Measurements from ENCODE around the gene ANAPC7. TPM values are rescaled to one million over a fixed set of nuclear protein-coding genes. Genes with fewer than 3 reads are reported as not detected.
A peak's percentile ranks its signal among the peaks of the same experiment; 100 is the strongest.

The ANAPC7 gene
- total and polyA plus RNA-seq, 9 of the 15 experiments (the other 6 are each of a cell fraction or from before 2014, with no cell fraction given): 46.7 to 158 (median 109) TPM

DNA sequence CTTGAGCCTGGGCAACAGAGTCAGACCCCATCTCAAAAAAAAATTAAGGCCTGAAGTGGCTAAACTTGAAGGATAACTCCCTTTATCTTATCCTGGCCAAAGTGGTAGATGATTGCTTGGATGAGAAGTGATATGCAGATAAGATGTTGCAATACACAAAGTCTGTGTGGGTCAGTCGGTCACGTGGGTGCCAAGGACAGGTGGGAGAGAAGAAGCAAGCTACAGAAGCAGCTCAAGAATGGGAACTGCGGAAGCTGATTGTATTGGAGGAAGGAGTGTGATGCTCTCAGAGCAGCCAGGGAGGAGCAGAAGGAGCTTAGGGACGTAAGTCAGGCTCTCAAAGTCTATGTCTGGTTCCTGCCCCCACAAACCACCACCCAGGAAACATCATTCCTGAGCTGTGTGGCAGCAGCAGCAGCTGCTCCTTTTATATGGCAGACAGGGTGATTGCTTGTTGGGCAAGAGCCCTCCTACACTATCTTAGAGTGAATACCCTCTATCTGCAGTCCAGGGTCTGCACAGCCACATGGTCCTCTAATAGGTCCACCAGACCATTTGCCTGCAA lies 67.9 kb downstream of the ANAPC7 start:
- 0 out of 2 replicates have a peak, but pooled peaks cover 3% of the 10 kb centered on the region for H4K20me1 ChIP-seq (replicated peaks; ENCODE audit: control insufficient read depth, insufficient read depth, low read length)
- peaks cover 10% of the 10 kb centered on the region; the same call in 2 of the 3 replicates for H3K79me2 ChIP-seq (ENCODE audit: control insufficient read depth, insufficient read depth, low read length)
- ATAC-seq (no peak), DNase-seq (ENCODE audit: extremely low read depth in 1 of 4, low spot score in 3 of 4) (no peak), FAIRE-seq (no peak)
- H2AFZ ChIP-seq (ENCODE audit: low read depth, low read length): no peak overlapping the region
- no peaks in the 10 kb centered on the region for H3K9me3 ChIP-seq (replicated peaks; ENCODE audit: control insufficient read depth, insufficient read depth, low read depth, low read length)
- H3K27ac ChIP-seq (ENCODE audit: extremely low read depth, low read depth, low read length): no peak overlapping the region
- H3K36me3 ChIP-seq (ENCODE audit: control insufficient read depth, insufficient read depth, low read length): peaks cover 98% of the 10 kb centered on the region
- 77% methylated on average over 4 of the region's 4 CpGs for WGBS (ENCODE audit: insufficient coverage, low coverage, missing lambda C conversion rate)
- H3K4me1 ChIP-seq (replicated peaks in 1 of 2; ENCODE audit: control insufficient read depth in 2 of 2, insufficient read depth in 2 of 2, low read length in 2 of 2): no peaks in the 10 kb centered on the region
- no TSS peak for BruUV-seq (replicated peaks)
- ChIA-PET CTCF (ENCODE audit: low intra/inter-chr PET ratio) (no interaction called here), POLR2A (interaction anchor here (1.0 kb wide), 1 partner anchor 48 kb away, joined by 3 read pairs; no protein-coding TSS in a partner anchor)
- intact Hi-C loops (cut with micrococcal nuclease): no loop called here
- no peak overlapping the region for H3K4me3 ChIP-seq
- H3K4me2 ChIP-seq (ENCODE audit: insufficient read depth, low read length): no peak overlapping the region
- H3K9ac ChIP-seq (ENCODE audit: insufficient read depth in 1 of 2, low read depth in 2 of 2, low read length in 2 of 2): no peak overlapping the region
- TF ChIP-seq CEBPB (tag; IDR thresholded peaks at IDR 0.05) (peak; percentile 9; the same call in 1 of the 2 replicates), ZNF780A (CRISPR knock-in tag; IDR thresholded peaks at IDR 0.05) (no peak)
- H3K27me3 ChIP-seq (ENCODE audit: control insufficient read depth in 2 of 2, insufficient read depth in 2 of 2, low read length in 2 of 2): no peaks in the 10 kb centered on the region
- in situ Hi-C loops (cut with MboI): no loop called here
- H3K9me1 ChIP-seq (ENCODE audit: control insufficient read depth, insufficient read depth, low read length): peaks cover 6% of the 10 kb centered on the region

GRCh38 chr12:110333201-110333600 lies 70.3 kb downstream of the ANAPC7 start:
- TF ChIP-seq ZNF778 (CRISPR knock-in tag; IDR thresholded peaks at IDR 0.05): no peak
- TF ChIP-seq, protein P1, sequence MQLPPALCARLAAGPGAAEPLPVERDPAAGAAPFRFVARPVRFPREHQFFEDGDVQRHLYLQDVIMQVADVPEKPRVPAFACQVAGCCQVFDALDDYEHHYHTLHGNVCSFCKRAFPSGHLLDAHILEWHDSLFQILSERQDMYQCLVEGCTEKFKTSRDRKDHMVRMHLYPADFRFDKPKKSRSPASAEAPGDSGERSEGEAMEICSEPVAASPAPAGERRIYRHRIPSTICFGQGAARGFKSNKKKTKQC (CRISPR knock-in tag; IDR thresholded peaks at IDR 0.05): no peak
- TF ChIP-seq PHB (CRISPR knock-in tag; IDR thresholded peaks at IDR 0.05): no peak
- no peak for TF ChIP-seq NONO (IDR thresholded peaks at IDR 0.05; ENCODE audit: low read depth in 2 of 2, low read length in 1 of 2)
- no peak for TF ChIP-seq TRIM24 (IDR thresholded peaks at IDR 0.05)
- no peak for TF ChIP-seq SMAD2 (IDR thresholded peaks at IDR 0.05; ENCODE audit: low read depth, low read length)
- no peak for TF ChIP-seq TARDBP (IDR thresholded peaks at IDR 0.05)
- no peak for TF ChIP-seq HDAC8 (tag; IDR thresholded peaks at IDR 0.05)
- no peak for TF ChIP-seq SP1 (CRISPR knock-in tag; IDR thresholded peaks at IDR 0.05)
- no peak for TF ChIP-seq ZNF280B (CRISPR knock-in tag; IDR thresholded peaks at IDR 0.05)
- H3K36me3 ChIP-seq (ENCODE audit: control insufficient read depth, insufficient read depth, low read length): peaks cover 98% of the 10 kb centered on the region
- BruUV-seq (replicated peaks): no TSS peak
- H3K27ac ChIP-seq (ENCODE audit: extremely low read depth, low read depth, low read length): no peak overlapping the region
- FAIRE-seq (no peak), ATAC-seq (no peak), DNase-seq (ENCODE audit: extremely low read depth in 1 of 4, low spot score in 3 of 4) (no peak)
- H3K9me1 ChIP-seq (ENCODE audit: control insufficient read depth, insufficient read depth, low read length): peaks cover 2% of the 10 kb centered on the region
- CTCF ChIA-PET (ENCODE audit: low intra/inter-chr PET ratio): no interaction called here
- H3K4me3 ChIP-seq: no peak overlapping the region
- no peak overlapping the region for H2AFZ ChIP-seq (ENCODE audit: low read depth, low read length)
- 0 out of 2 replicates have a peak, but pooled peaks cover 3% of the 10 kb centered on the region for H4K20me1 ChIP-seq (replicated peaks; ENCODE audit: control insufficient read depth, insufficient read depth, low read length)
- no peaks in the 10 kb centered on the region for H3K27me3 ChIP-seq (ENCODE audit: control insufficient read depth in 2 of 2, insufficient read depth in 2 of 2, low read length in 2 of 2)
- POLR2A ChIA-PET: interaction anchor here (1.3 to 4.0 kb wide), 2 partner anchors 11 to 12 kb away, joined by 6 to 22 read pairs; no protein-coding TSS in a partner anchor
- intact Hi-C loops (cut with micrococcal nuclease): no loop called here
- in situ Hi-C loops (cut with MboI): no loop called here
- no peak overlapping the region for H3K4me2 ChIP-seq (ENCODE audit: insufficient read depth, low read length)
- no peaks in the 10 kb centered on the region for H3K4me1 ChIP-seq (replicated peaks in 1 of 2; ENCODE audit: control insufficient read depth in 2 of 2, insufficient read depth in 2 of 2, low read length in 2 of 2)
- peaks cover 28% of the 10 kb centered on the region for H3K79me2 ChIP-seq (ENCODE audit: control insufficient read depth, insufficient read depth, low read length)
- no peaks in the 10 kb centered on the region for H3K9me3 ChIP-seq (replicated peaks; ENCODE audit: control insufficient read depth, insufficient read depth, low read depth, low read length)
- no peak overlapping the region for H3K9ac ChIP-seq (ENCODE audit: insufficient read depth in 1 of 2, low read depth in 2 of 2, low read length in 2 of 2)
